ENCODE data around the gene DIDO1. TPM values are rescaled to one million over a fixed set of nuclear protein-coding genes. Genes with fewer than 3 reads are reported as not detected.

Gene DIDO1
- polyA plus RNA-seq, 1 of the 3 experiments (the other 2 are of a cell fraction), result 14.7 TPM

DNA sequence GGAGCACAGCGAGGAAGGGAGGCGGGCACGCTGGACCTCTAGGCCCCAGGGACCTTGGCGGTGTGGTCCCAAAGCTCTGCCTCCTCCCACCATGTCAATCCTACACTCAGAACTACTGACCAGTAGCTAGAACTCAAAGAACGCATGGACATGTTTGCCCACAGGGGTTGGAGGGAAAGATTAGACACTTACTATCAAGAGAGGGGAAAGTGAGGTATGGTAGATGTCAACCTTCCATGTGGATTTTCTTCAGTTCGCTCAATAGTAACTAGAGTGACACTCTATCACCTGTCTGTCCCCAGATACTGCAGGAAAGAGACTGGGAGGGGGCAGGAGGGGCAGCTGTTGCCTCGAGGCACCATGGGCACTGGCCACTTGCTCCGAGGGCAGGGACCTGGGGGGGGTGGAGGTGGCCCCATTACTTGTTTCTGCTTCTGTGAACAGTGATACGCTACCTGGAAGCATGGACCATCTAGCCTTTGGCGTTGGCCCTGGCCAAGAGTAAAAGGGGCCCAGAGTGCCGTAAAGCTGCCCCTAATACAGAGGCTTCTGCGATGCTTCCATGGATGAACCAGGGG lies 912 bp upstream of the DIDO1 start:
- no peak overlapping the region for H2AFZ ChIP-seq (ENCODE audit: low read depth)
- peaks cover 0 to 7% of the 10 kb centered on the region in 2 experiments for H3K36me3 ChIP-seq (replicated peaks in 1 of 2; ENCODE audit: control insufficient read depth in 1 of 2, insufficient read depth in 2 of 2, low read length in 1 of 2)
- no peaks in the 10 kb centered on the region for H3K9me2 ChIP-seq
- H3K27me3 ChIP-seq (ENCODE audit: insufficient read depth), result no peaks in the 10 kb centered on the region
- CTCF ChIA-PET, result interaction anchor here (0.8 to 12.2 kb wide), 7 partner anchors 9 to 52 kb away, joined by 3 to 127 read pairs (median 4); partner anchors contain the start of gene GID8
- DNase-seq, result no peak
- H3K9ac ChIP-seq, result peak overlapping the region; percentile 97
- H3K27ac ChIP-seq (ENCODE audit: low read depth in 2 of 2, low read length in 1 of 2), result peak overlapping the region; percentile 14 to 86; a peak in 2 of 4 replicates
- POLR2A ChIA-PET, result interaction anchor here (2.1 kb wide), 1 partner anchor 10 kb away, joined by 8 read pairs; the partner anchor contains the start of gene GID8
- TF ChIP-seq, protein P1, sequence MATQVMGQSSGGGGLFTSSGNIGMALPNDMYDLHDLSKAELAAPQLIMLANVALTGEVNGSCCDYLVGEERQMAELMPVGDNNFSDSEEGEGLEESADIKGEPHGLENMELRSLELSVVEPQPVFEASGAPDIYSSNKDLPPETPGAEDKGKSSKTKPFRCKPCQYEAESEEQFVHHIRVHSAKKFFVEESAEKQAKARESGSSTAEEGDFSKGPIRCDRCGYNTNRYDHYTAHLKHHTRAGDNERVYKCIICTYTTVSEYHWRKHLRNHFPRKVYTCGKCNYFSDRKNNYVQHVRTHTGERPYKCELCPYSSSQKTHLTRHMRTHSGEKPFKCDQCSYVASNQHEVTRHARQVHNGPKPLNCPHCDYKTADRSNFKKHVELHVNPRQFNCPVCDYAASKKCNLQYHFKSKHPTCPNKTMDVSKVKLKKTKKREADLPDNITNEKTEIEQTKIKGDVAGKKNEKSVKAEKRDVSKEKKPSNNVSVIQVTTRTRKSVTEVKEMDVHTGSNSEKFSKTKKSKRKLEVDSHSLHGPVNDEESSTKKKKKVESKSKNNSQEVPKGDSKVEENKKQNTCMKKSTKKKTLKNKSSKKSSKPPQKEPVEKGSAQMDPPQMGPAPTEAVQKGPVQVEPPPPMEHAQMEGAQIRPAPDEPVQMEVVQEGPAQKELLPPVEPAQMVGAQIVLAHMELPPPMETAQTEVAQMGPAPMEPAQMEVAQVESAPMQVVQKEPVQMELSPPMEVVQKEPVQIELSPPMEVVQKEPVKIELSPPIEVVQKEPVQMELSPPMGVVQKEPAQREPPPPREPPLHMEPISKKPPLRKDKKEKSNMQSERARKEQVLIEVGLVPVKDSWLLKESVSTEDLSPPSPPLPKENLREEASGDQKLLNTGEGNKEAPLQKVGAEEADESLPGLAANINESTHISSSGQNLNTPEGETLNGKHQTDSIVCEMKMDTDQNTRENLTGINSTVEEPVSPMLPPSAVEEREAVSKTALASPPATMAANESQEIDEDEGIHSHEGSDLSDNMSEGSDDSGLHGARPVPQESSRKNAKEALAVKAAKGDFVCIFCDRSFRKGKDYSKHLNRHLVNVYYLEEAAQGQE (IDR thresholded peaks at IDR 0.05; ENCODE audit: low read depth, low read length), result no peak
- H3K79me2 ChIP-seq (ENCODE audit: insufficient read depth), result peaks cover 97% of the 10 kb centered on the region
- peak overlapping the region; percentile 85 for H3K4me2 ChIP-seq
- H4K20me1 ChIP-seq (ENCODE audit: insufficient read depth), result peaks cover 59% of the 10 kb centered on the region
- WGBS (ENCODE audit: low lambda C conversion rate), result 95% methylated on average over 9 of the region's 12 CpGs
- H3F3A ChIP-seq (replicated peaks; ENCODE audit: insufficient read depth), result peaks cover 26% of the 10 kb centered on the region
- H3K9me3 ChIP-seq, result no peaks in the 10 kb centered on the region
- peaks cover 14 to 24% of the 10 kb centered on the region in 2 experiments; a peak in 3 of 4 replicates for H3K4me1 ChIP-seq (ENCODE audit: control insufficient read depth in 1 of 2, insufficient read depth in 2 of 2, low read depth in 1 of 2, low read length in 1 of 2)
- peak overlapping the region; percentile 86 to 95 for H3K4me3 ChIP-seq (ENCODE audit: low read depth in 2 of 2, low read length in 1 of 2)

DNA sequence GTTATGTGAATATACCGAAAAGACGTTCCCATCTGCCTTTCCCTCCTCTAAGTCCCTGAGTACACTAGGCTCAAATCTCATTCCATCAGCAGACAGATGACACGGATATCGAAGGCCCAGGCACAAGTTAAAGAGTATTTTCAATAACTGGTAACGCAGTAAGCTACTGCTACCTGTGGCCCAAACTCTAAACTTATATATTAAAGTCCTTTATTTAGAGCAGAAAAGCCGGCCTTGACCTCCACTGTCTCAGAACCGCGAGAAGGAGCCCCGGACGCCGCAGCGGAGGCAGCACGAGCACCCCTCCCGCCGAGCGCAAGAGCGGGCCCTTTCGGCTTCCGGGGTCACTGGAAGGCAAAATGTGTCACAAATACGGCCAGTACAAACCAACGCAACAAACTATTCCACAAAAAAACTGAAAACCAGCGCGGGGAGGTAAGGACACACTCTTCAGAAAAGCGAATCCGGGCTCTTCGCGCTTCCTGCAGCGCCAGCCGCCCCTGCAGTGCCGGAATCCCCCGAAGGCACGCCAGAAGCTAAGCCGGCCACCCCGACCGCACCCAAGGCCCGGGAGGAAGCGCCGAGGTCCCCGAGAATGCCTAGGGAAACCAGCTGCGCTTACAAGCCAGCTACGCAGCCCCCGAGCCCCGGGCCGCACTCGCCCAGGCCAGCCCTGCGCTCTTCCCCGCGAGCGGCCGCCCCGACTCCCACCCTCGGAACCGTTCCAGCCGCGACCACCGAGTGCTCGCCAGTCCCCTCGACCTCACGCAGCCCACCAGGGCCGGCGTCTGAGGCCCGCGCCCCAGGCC lies 681 bp downstream of the DIDO1 start:
- under 1% methylated on average over 21 of the region's 63 CpGs for WGBS (ENCODE audit: low lambda C conversion rate)
- Histone ChIP-seq H3K27me3 (ENCODE audit: insufficient read depth) (no peaks in the 10 kb centered on the region), H3K79me2 (ENCODE audit: insufficient read depth) (peaks cover 97% of the 10 kb centered on the region), H3K36me3 (replicated peaks in 1 of 2; ENCODE audit: control insufficient read depth in 1 of 2, insufficient read depth in 2 of 2, low read length in 1 of 2) (peaks cover 0 to 2% of the 10 kb centered on the region in 2 experiments), H2AFZ (ENCODE audit: low read depth) (no peak overlapping the region), H3K9me2 (no peaks in the 10 kb centered on the region), H3K4me3 (ENCODE audit: low read depth in 2 of 2, low read length in 1 of 2) (peak overlapping the region; percentile 86 to 95), H3K9me3 (no peaks in the 10 kb centered on the region), H3K9ac (peak overlapping the region; percentile 97), H3K4me2 (peak overlapping the region; percentile 85), H3K27ac (ENCODE audit: low read depth in 2 of 2, low read length in 1 of 2) (peak overlapping the region; percentile 86 to 88), H3F3A (replicated peaks; ENCODE audit: insufficient read depth) (peaks cover 22% of the 10 kb centered on the region), H4K20me1 (ENCODE audit: insufficient read depth) (peaks cover 59% of the 10 kb centered on the region), H3K4me1 (ENCODE audit: control insufficient read depth in 1 of 2, insufficient read depth in 2 of 2, low read depth in 1 of 2, low read length in 1 of 2) (peaks cover 24 to 35% of the 10 kb centered on the region in 2 experiments; a peak in 3 of 4 replicates)
- DNase-seq, result peak; percentile 51
- CTCF ChIA-PET, result interaction anchor here (1.0 to 12.2 kb wide), 6 partner anchors 9 to 103 kb away, joined by 3 to 127 read pairs (median 6); partner anchors contain the start of gene GID8
- POLR2A ChIA-PET, result no interaction called here
- TF ChIP-seq ELF1 (IDR thresholded peaks at IDR 0.05) (0 out of 2 replicates have a peak, but pooled peaks have one; percentile 30), SIN3A (IDR thresholded peaks at IDR 0.05; ENCODE audit: borderline replicate concordance, low read depth, low read length) (no peak), POLR2AphosphoS5 (IDR thresholded peaks at IDR 0.05; ENCODE audit: low read depth, low read length) (no peak), EP300 (IDR thresholded peaks at IDR 0.05; ENCODE audit: borderline replicate concordance in 1 of 2, low read depth in 1 of 2, low read length in 1 of 2) (no peak), JUND (IDR thresholded peaks at IDR 0.05) (no peak), MXI1 (IDR thresholded peaks at IDR 0.05; ENCODE audit: low read depth, low read length) (no peak), EZH2phosphoT487 (IDR thresholded peaks at IDR 0.05; ENCODE audit: borderline replicate concordance, low read depth) (no peak), GABPA (IDR thresholded peaks at IDR 0.05; ENCODE audit: low read depth) (0 out of 2 replicates have a peak, but pooled peaks have one; percentile 31), TCF12 (IDR thresholded peaks at IDR 0.05) (no peak), GATA2 (CRISPR knock-in tag; IDR thresholded peaks at IDR 0.05) (no peak)
- TF ChIP-seq, protein P2, sequence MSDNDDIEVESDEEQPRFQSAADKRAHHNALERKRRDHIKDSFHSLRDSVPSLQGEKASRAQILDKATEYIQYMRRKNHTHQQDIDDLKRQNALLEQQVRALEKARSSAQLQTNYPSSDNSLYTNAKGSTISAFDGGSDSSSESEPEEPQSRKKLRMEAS (IDR thresholded peaks at IDR 0.05; ENCODE audit: low read depth), result 0 out of 2 replicates have a peak, but pooled peaks have one; percentile 23
- TF ChIP-seq, protein P3, sequence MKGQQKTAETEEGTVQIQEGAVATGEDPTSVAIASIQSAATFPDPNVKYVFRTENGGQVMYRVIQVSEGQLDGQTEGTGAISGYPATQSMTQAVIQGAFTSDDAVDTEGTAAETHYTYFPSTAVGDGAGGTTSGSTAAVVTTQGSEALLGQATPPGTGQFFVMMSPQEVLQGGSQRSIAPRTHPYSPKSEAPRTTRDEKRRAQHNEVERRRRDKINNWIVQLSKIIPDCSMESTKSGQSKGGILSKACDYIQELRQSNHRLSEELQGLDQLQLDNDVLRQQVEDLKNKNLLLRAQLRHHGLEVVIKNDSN (IDR thresholded peaks at IDR 0.05; ENCODE audit: borderline replicate concordance, low read depth), result no peak
- TF ChIP-seq, protein P4, sequence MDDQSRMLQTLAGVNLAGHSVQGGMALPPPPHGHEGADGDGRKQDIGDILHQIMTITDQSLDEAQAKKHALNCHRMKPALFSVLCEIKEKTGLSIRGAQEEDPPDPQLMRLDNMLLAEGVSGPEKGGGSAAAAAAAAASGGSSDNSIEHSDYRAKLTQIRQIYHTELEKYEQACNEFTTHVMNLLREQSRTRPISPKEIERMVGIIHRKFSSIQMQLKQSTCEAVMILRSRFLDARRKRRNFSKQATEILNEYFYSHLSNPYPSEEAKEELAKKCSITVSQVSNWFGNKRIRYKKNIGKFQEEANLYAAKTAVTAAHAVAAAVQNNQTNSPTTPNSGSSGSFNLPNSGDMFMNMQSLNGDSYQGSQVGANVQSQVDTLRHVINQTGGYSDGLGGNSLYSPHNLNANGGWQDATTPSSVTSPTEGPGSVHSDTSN (IDR thresholded peaks at IDR 0.05), result no peak
- TF ChIP-seq, protein P5, sequence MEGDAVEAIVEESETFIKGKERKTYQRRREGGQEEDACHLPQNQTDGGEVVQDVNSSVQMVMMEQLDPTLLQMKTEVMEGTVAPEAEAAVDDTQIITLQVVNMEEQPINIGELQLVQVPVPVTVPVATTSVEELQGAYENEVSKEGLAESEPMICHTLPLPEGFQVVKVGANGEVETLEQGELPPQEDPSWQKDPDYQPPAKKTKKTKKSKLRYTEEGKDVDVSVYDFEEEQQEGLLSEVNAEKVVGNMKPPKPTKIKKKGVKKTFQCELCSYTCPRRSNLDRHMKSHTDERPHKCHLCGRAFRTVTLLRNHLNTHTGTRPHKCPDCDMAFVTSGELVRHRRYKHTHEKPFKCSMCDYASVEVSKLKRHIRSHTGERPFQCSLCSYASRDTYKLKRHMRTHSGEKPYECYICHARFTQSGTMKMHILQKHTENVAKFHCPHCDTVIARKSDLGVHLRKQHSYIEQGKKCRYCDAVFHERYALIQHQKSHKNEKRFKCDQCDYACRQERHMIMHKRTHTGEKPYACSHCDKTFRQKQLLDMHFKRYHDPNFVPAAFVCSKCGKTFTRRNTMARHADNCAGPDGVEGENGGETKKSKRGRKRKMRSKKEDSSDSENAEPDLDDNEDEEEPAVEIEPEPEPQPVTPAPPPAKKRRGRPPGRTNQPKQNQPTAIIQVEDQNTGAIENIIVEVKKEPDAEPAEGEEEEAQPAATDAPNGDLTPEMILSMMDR (IDR thresholded peaks at IDR 0.05), result no peak
